ENCODE results near the gene IQSEC2. TPM values are rescaled to one million over a fixed set of nuclear protein-coding genes. Genes with fewer than 3 reads are reported as not detected.
A peak's percentile ranks its signal among the peaks of the same experiment; 100 is the strongest.

The IQSEC2 gene
- total RNA-seq, 6 experiments from 2014 or later = 1.9 to 2.8 (median 2.2) TPM

- no peak overlapping the region for H3K27ac ChIP-seq
- ATAC-seq = no peak
- H3K36me3 ChIP-seq = no peaks in the 10 kb centered on the region
- 74% methylated on average over 6 of the region's 6 CpGs for WGBS (ENCODE audit: insufficient coverage, low coverage, low lambda C conversion rate, missing lambda C conversion rate)
- intact Hi-C loops (cut with DNase I) = no loop called here
- H3K4me3 ChIP-seq = no peak overlapping the region
- no peaks in the 10 kb centered on the region for H3K9me3 ChIP-seq
- DNase-seq = no peak
- H3K27me3 ChIP-seq = no peaks in the 10 kb centered on the region
- no peaks in the 10 kb centered on the region for H3K4me1 ChIP-seq
- TF ChIP-seq POLR2A (IDR thresholded peaks at IDR 0.05) = no peak
- no peak for TF ChIP-seq CTCF (IDR thresholded peaks at IDR 0.05)
Measured at GRCh38 chrX:53257670-53258423, 23.5 kb downstream of the IQSEC2 start.

DNA sequence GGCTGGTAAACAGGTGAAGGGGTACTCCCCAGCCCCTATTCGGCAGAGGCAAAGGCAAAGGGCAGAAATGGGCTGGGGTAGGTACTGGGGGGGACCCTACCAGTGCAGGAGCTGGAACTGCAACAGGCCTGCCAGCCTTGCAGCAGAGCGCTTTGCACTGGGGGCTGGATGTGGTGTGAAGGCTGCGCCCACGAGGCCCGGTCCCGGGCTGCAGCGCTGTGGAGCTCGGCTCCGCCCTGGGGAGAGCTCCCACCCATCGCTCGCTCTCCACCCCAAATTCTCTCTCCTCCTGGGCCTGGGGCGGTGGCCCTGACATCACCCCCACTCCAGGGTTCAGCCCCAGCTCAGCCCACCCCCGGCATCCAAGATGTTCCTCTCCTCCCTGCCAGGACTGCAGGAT lies 24.2 kb downstream of the IQSEC2 start:
- intact Hi-C loops (cut with DNase I) = no loop called here
- 67% methylated on average over 1 of the region's 13 CpGs for WGBS (ENCODE audit: insufficient coverage, low coverage, low lambda C conversion rate, missing lambda C conversion rate)
- no peaks in the 10 kb centered on the region for H3K36me3 ChIP-seq
- H3K9me3 ChIP-seq = no peaks in the 10 kb centered on the region
- no peaks in the 10 kb centered on the region for H3K27me3 ChIP-seq
- DNase-seq (no peak), ATAC-seq (peak in 1 of 4 donors; percentile 7)
- no peak overlapping the region for H3K4me3 ChIP-seq
- no peak overlapping the region for H3K27ac ChIP-seq
- no peaks in the 10 kb centered on the region for H3K4me1 ChIP-seq
- TF ChIP-seq CTCF (IDR thresholded peaks at IDR 0.05) (no peak), POLR2A (IDR thresholded peaks at IDR 0.05) (no peak)

DNA sequence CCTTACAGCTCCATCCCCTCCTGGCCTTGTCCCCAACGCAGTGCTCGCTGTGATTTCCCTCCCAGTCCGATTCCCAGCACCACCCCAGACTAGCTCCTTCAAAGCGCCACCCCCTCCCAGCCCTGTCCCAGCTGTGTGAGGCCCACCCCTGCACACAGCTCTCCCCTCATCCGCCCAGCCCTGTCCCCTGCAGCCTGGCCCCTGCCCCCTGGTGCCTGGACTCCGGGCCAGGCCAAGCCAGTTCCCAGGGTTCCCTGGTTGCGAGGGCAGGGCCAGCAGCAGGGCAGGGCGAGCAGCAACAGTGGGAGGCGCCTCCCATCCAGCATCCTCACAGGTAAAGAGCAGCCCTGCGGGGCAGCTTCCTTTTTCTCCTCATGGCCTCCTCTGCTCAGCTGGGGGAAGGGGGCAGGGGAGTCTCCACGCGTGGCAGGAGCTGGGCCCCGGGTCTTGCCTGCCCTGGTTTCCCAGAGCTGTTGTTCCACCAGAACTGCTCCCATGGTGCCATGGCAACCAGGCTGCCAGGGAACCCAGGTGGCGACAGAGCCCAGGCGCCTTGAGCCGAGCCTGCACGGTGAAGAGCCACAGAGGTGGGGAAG lies 24.8 kb downstream of the IQSEC2 start:
- H3K9me3 ChIP-seq = no peaks in the 10 kb centered on the region
- H3K36me3 ChIP-seq = no peaks in the 10 kb centered on the region
- 44% methylated on average over 15 of the region's 17 CpGs for WGBS (ENCODE audit: insufficient coverage, low coverage, low lambda C conversion rate, missing lambda C conversion rate)
- TF ChIP-seq POLR2A (IDR thresholded peaks at IDR 0.05) (no peak), CTCF (IDR thresholded peaks at IDR 0.05) (no peak)
- intact Hi-C loops (cut with DNase I) = no loop called here
- ATAC-seq (peak in 1 of 4 donors; percentile 6), DNase-seq (no peak)
- no peak overlapping the region for H3K27ac ChIP-seq
- H3K4me3 ChIP-seq = no peak overlapping the region
- no peaks in the 10 kb centered on the region for H3K27me3 ChIP-seq
- H3K4me1 ChIP-seq = no peaks in the 10 kb centered on the region

- H3K9me3 ChIP-seq = no peaks in the 10 kb centered on the region
- H3K4me3 ChIP-seq = no peak overlapping the region
- TF ChIP-seq CTCF (IDR thresholded peaks at IDR 0.05) = no peak
- TF ChIP-seq POLR2A (IDR thresholded peaks at IDR 0.05) = no peak
- H3K27ac ChIP-seq = no peak overlapping the region
- WGBS (ENCODE audit: insufficient coverage, low coverage, low lambda C conversion rate, missing lambda C conversion rate) = 78% methylated on average over 4 of the region's 9 CpGs
- ATAC-seq (peak in 2 of 4 donors; percentile 10 to 22), DNase-seq (no peak)
- H3K4me1 ChIP-seq = no peaks in the 10 kb centered on the region
- no peaks in the 10 kb centered on the region for H3K27me3 ChIP-seq
- intact Hi-C loops (cut with DNase I) = no loop called here
- no peaks in the 10 kb centered on the region for H3K36me3 ChIP-seq
Measured at GRCh38 chrX:53255738-53256191, 25.6 kb downstream of the IQSEC2 start.
